IPS-NIHi7 (cell line): ENCODE results near the gene NDUFS6.

Experiments used
- DNase-seq: peaks from one replicate; pipeline ENCODE4 v3.0.0; 2012; ENCODE audit warnings: mixed read lengths; ENCODE audit errors: extremely low spot score

NDUFS6 gene

GRCh38 chr5:1801222-1801966, at the start of gene NDUFS6:
NDUFS6 (plus strand) TSS chr5:1801407; CDS start chr5:1801418, 11 bp downstream.
- DNase-seq: peak; percentile 82

GRCh38 chr5:1751864-1752822, 49.1 kb upstream of the NDUFS6 start:
- no peak for DNase-seq

GRCh38 chr5:1752881-1753280, 48.3 kb upstream of the NDUFS6 start:
- no peak for DNase-seq

GRCh38 chr5:1753490-1753889, 47.7 kb upstream of the NDUFS6 start:
- no peak for DNase-seq

GRCh38 chr5:1754531-1755220, 46.5 kb upstream of the NDUFS6 start:
- no peak for DNase-seq

- no peak for DNase-seq
Measured at GRCh38 chr5:1755321-1755949, 45.8 kb upstream of the NDUFS6 start.

- no peak for DNase-seq
Measured at GRCh38 chr5:1756481-1756880, 44.7 kb upstream of the NDUFS6 start.

- no peak for DNase-seq
Measured at GRCh38 chr5:1757511-1757910, 43.7 kb upstream of the NDUFS6 start.

GRCh38 chr5:1758574-1758973, 42.6 kb upstream of the NDUFS6 start:
- no peak for DNase-seq

GRCh38 chr5:1759378-1759970, 41.7 kb upstream of the NDUFS6 start:
- no peak for DNase-seq

GRCh38 chr5:1760231-1760630, 41.0 kb upstream of the NDUFS6 start:
- no peak for DNase-seq

GRCh38 chr5:1760656-1761452, 40.4 kb upstream of the NDUFS6 start:
- DNase-seq: no peak

- no peak for DNase-seq
Measured at GRCh38 chr5:1761453-1761755, 39.8 kb upstream of the NDUFS6 start.

GRCh38 chr5:1762121-1762882, 38.9 kb upstream of the NDUFS6 start:
- no peak for DNase-seq

- DNase-seq: no peak
Measured at GRCh38 chr5:1762883-1763547, 38.2 kb upstream of the NDUFS6 start.

- DNase-seq: peak; percentile 82
Measured at GRCh38 chr5:1763548-1763911, 37.7 kb upstream of the NDUFS6 start.

GRCh38 chr5:1763960-1764605, 37.1 kb upstream of the NDUFS6 start:
- no peak for DNase-seq

- DNase-seq: no peak
Measured at GRCh38 chr5:1764606-1764960, 36.6 kb upstream of the NDUFS6 start.
